T-helper 2 cell treated with Interferon-gamma antibody and Interleukin-4, amounts not matched to agents 5 μg/mL and 100 μg/mL, for 36 hours (primary cell): Measurements from ENCODE around the gene SLC43A2.

ENCODE experiments used
- DNase-seq: peaks from one replicate; pipeline ENCODE4 v3.0.0; 2021; ENCODE audit warnings: low spot score
- H3K27ac Mint-ChIP-seq: one replicate; pipeline ENCODE4 v1.8.0; 2021; ENCODE audit warnings: mild to moderate bottlenecking, mixed read lengths
- H3K27me3 Mint-ChIP-seq: one replicate; pipeline ENCODE4 v1.8.0; 2021; ENCODE audit warnings: low read depth, mixed read lengths
- H3K36me3 Mint-ChIP-seq: one replicate; pipeline ENCODE4 v1.8.0; 2021; ENCODE audit warnings: low read depth, mixed read lengths
- H3K4me1 Mint-ChIP-seq: one replicate; pipeline ENCODE4 v1.8.0; 2021; ENCODE audit warnings: low read depth, mixed read lengths
- H3K4me3 Mint-ChIP-seq: one replicate; pipeline ENCODE4 v1.8.0; 2022; ENCODE audit warnings: mild to moderate bottlenecking, moderate library complexity, mixed read lengths
- H3K9me3 Mint-ChIP-seq: one replicate; pipeline ENCODE4 v1.8.0; 2021; ENCODE audit warnings: mixed read lengths

The SLC43A2 gene

GRCh38 chr17:1598399-1599095, 30.1 kb downstream of the SLC43A2 start:
- Mint-ChIP-seq H3K36me3 (no peaks in the 10 kb centered on the region), H3K27me3 (no peaks in the 10 kb centered on the region), H3K9me3 (no peaks in the 10 kb centered on the region), H3K27ac (no peak overlapping the region), H3K4me1 (no peaks in the 10 kb centered on the region), H3K4me3 (no peak overlapping the region)
- DNase-seq, result no peak

GRCh38 chr17:1597861-1598342, 30.7 kb downstream of the SLC43A2 start:
- no peak overlapping the region for H3K27ac Mint-ChIP-seq
- no peaks in the 10 kb centered on the region for H3K9me3 Mint-ChIP-seq
- no peaks in the 10 kb centered on the region for H3K36me3 Mint-ChIP-seq
- no peak for DNase-seq
- no peaks in the 10 kb centered on the region for H3K4me1 Mint-ChIP-seq
- no peaks in the 10 kb centered on the region for H3K27me3 Mint-ChIP-seq
- no peak overlapping the region for H3K4me3 Mint-ChIP-seq

GRCh38 chr17:1593630-1593931, 35.1 kb downstream of the SLC43A2 start:
- Mint-ChIP-seq H3K27me3 (no peaks in the 10 kb centered on the region), H3K27ac (no peak overlapping the region), H3K4me1 (peaks cover 1% of the 10 kb centered on the region)

GRCh38 chr17:1592751-1593629, 35.6 kb downstream of the SLC43A2 start:
- no peak overlapping the region for H3K27ac Mint-ChIP-seq
- no peak for DNase-seq
- no peak overlapping the region for H3K4me3 Mint-ChIP-seq
- no peaks in the 10 kb centered on the region for H3K9me3 Mint-ChIP-seq
- peaks cover 1% of the 10 kb centered on the region for H3K4me1 Mint-ChIP-seq
- no peaks in the 10 kb centered on the region for H3K36me3 Mint-ChIP-seq
- H3K27me3 Mint-ChIP-seq, result no peaks in the 10 kb centered on the region

More at GRCh38 chr17:1593630-1593931, 35.1 kb downstream of the SLC43A2 start:
- H3K9me3 Mint-ChIP-seq, result no peaks in the 10 kb centered on the region
- no peaks in the 10 kb centered on the region for H3K36me3 Mint-ChIP-seq
- H3K4me3 Mint-ChIP-seq, result no peak overlapping the region
- DNase-seq, result no peak

GRCh38 chr17:1591474-1592090, 37.1 kb downstream of the SLC43A2 start:
- no peak for DNase-seq
- no peak overlapping the region for H3K27ac Mint-ChIP-seq
- no peaks in the 10 kb centered on the region for H3K36me3 Mint-ChIP-seq
- H3K4me1 Mint-ChIP-seq, result peaks cover 1% of the 10 kb centered on the region
- H3K4me3 Mint-ChIP-seq, result no peak overlapping the region
- no peaks in the 10 kb centered on the region for H3K27me3 Mint-ChIP-seq
- no peaks in the 10 kb centered on the region for H3K9me3 Mint-ChIP-seq

- Mint-ChIP-seq H3K27me3 (no peaks in the 10 kb centered on the region), H3K4me3 (no peak overlapping the region), H3K27ac (no peak overlapping the region), H3K9me3 (no peaks in the 10 kb centered on the region), H3K36me3 (no peaks in the 10 kb centered on the region), H3K4me1 (peaks cover 1% of the 10 kb centered on the region)
- no peak for DNase-seq
Observed at GRCh38 chr17:1590747-1591473, 37.7 kb downstream of the SLC43A2 start.

- peak; percentile 13 for DNase-seq
- H3K9me3 Mint-ChIP-seq, result no peaks in the 10 kb centered on the region
- no peak overlapping the region for H3K27ac Mint-ChIP-seq
- H3K27me3 Mint-ChIP-seq, result no peaks in the 10 kb centered on the region
- H3K4me3 Mint-ChIP-seq, result no peak overlapping the region
- H3K4me1 Mint-ChIP-seq, result peaks cover 1% of the 10 kb centered on the region
- H3K36me3 Mint-ChIP-seq, result no peaks in the 10 kb centered on the region
Observed at GRCh38 chr17:1590029-1590746, 38.4 kb downstream of the SLC43A2 start.

GRCh38 chr17:1588821-1589585, 39.6 kb downstream of the SLC43A2 start:
- no peak for DNase-seq
- H3K36me3 Mint-ChIP-seq, result no peaks in the 10 kb centered on the region
- H3K27ac Mint-ChIP-seq, result no peak overlapping the region
- no peaks in the 10 kb centered on the region for H3K27me3 Mint-ChIP-seq
- H3K9me3 Mint-ChIP-seq, result no peaks in the 10 kb centered on the region
- H3K4me3 Mint-ChIP-seq, result no peak overlapping the region
- H3K4me1 Mint-ChIP-seq, result peaks cover 1% of the 10 kb centered on the region

- no peaks in the 10 kb centered on the region for H3K4me1 Mint-ChIP-seq
- H3K4me3 Mint-ChIP-seq, result no peak overlapping the region
- H3K27ac Mint-ChIP-seq, result no peak overlapping the region
- no peaks in the 10 kb centered on the region for H3K27me3 Mint-ChIP-seq
- H3K36me3 Mint-ChIP-seq, result no peaks in the 10 kb centered on the region
- H3K9me3 Mint-ChIP-seq, result no peaks in the 10 kb centered on the region
- no peak for DNase-seq
Observed at GRCh38 chr17:1584167-1584566, 44.5 kb downstream of the SLC43A2 start.

- Mint-ChIP-seq H3K27me3 (no peaks in the 10 kb centered on the region), H3K4me1 (no peaks in the 10 kb centered on the region), H3K9me3 (no peaks in the 10 kb centered on the region), H3K4me3 (no peak overlapping the region), H3K27ac (no peak overlapping the region), H3K36me3 (no peaks in the 10 kb centered on the region)
- DNase-seq, result no peak
Observed at GRCh38 chr17:1583556-1583955, 45.1 kb downstream of the SLC43A2 start.

GRCh38 chr17:1582374-1582773, 46.3 kb downstream of the SLC43A2 start:
- H3K4me1 Mint-ChIP-seq, result no peaks in the 10 kb centered on the region
- H3K4me3 Mint-ChIP-seq, result no peak overlapping the region
- H3K27ac Mint-ChIP-seq, result no peak overlapping the region
- no peaks in the 10 kb centered on the region for H3K9me3 Mint-ChIP-seq
- no peaks in the 10 kb centered on the region for H3K36me3 Mint-ChIP-seq
- H3K27me3 Mint-ChIP-seq, result no peaks in the 10 kb centered on the region
- DNase-seq, result no peak

- peaks cover 2% of the 10 kb centered on the region for H3K4me1 Mint-ChIP-seq
- no peaks in the 10 kb centered on the region for H3K36me3 Mint-ChIP-seq
- no peak overlapping the region for H3K27ac Mint-ChIP-seq
- H3K27me3 Mint-ChIP-seq, result no peaks in the 10 kb centered on the region
- no peak overlapping the region for H3K4me3 Mint-ChIP-seq
- no peak for DNase-seq
- H3K9me3 Mint-ChIP-seq, result no peaks in the 10 kb centered on the region
Observed at GRCh38 chr17:1580979-1581676, 47.5 kb downstream of the SLC43A2 start.
